ENCODE results near the gene PPIAL4G.
"Not testable (repeated sequence)": the region's sequence is repeated elsewhere in the genome, so short reads cannot be mapped to it uniquely, and the experiment has no call there.

The PPIAL4G gene

DNA sequence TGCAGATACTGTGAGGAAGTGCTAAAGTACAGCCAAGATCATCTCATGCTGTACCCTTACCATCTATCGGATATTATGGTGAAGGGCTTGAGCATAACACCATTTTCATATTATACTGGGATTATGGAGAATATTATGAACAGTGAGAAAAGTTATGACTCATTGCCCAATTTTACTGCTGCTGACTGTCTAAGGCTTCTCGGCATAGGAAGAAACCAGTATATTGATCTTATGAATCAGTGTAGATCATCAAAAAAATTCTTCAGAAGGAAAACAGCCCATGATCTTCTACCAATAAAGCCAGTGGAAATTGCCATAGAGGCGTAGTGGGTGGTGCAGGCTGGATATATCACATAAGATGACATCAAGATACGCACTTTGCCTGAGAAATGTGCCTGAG is 47.7 kb downstream of the PPIAL4G start:
- DNase-seq (ENCODE audit: low spot score) = no peak
- TF ChIP-seq, protein P1, sequence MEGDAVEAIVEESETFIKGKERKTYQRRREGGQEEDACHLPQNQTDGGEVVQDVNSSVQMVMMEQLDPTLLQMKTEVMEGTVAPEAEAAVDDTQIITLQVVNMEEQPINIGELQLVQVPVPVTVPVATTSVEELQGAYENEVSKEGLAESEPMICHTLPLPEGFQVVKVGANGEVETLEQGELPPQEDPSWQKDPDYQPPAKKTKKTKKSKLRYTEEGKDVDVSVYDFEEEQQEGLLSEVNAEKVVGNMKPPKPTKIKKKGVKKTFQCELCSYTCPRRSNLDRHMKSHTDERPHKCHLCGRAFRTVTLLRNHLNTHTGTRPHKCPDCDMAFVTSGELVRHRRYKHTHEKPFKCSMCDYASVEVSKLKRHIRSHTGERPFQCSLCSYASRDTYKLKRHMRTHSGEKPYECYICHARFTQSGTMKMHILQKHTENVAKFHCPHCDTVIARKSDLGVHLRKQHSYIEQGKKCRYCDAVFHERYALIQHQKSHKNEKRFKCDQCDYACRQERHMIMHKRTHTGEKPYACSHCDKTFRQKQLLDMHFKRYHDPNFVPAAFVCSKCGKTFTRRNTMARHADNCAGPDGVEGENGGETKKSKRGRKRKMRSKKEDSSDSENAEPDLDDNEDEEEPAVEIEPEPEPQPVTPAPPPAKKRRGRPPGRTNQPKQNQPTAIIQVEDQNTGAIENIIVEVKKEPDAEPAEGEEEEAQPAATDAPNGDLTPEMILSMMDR (IDR thresholded peaks at IDR 0.05; ENCODE audit: extremely low read depth, missing control alignments) = no peak

DNA sequence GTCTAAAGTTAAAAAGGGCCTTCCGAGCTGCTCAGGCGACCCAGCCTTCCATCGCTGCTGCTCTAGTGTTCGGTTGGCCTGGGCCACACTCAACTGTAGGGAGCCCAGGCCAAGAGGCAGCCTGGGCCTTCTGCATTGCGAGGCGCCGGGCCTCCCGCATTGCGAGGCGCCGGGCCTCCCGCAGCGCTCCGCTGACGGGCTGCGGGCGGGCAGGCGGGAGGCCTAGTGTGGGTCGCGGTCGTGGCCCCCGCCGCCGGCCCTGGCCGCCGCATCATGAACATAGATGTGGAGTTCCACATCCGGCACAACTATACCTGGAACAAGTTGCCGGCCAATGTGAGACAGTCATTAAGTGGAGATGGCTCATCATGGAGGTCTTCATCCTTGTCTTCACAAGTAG is 48.3 kb downstream of the PPIAL4G start:
- TF ChIP-seq, protein P1 (IDR thresholded peaks at IDR 0.05; ENCODE audit: extremely low read depth, missing control alignments) = no peak
- DNase-seq (ENCODE audit: low spot score) = no peak

DNA sequence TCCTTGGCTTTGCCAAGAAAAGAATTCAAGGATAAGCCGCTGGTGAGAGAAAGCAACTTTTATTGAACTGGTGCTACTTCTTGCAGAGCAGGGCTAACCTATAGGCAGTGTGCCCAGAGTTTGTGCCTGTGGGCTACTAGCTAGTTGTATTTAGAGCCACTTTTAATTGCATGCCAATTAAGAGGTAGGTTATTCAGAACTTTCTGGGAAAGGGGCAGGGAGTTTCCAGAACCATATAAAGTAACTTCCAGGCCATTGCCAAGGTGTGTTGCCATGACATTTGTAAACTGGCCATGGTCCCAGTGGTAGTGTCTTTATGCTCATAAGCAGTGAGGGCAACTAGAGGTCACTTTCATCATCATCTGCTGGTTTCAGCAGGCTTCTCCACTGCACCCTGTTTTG is 50.2 kb downstream of the PPIAL4G start:
- not testable (repeated sequence) for DNase-seq (ENCODE audit: low spot score)

Data from GM20000 (cell line).